Cardiac muscle cell (in vitro differentiated cells and primary cell): ENCODE data around the gene TNS4. TPM values are rescaled to one million over a fixed set of nuclear protein-coding genes. Genes with fewer than 3 reads are reported as not detected.

Source experiments
- DNase-seq, 2 donors: peaks; one replicate each; pipeline versions ENCODE4 v3.0.0 to v3.0.0-alpha.2; 2010 to 2017; ENCODE audit warnings: low read depth in 1 of 2, low spot score in 1 of 2
- H3K27ac ChIP-seq: fragments of 200-600 bp; sonication (generic); 2 replicates; pipeline ENCODE4 v1.5.1; 2016
- H3K27me3 ChIP-seq: fragments of 200-600 bp; sonication (generic); 2 replicates; pipeline ENCODE4 v1.6.0; 2016; ENCODE audit warnings: control low read depth
- H3K36me3 ChIP-seq: fragments of 200-600 bp; sonication (generic); 2 replicates; pipeline ENCODE4 v1.5.1; 2016; ENCODE audit warnings: control low read depth
- H3K4me1 ChIP-seq: fragments of 200-600 bp; sonication (generic); 2 replicates; pipeline ENCODE4 v1.8.1; 2017; ENCODE audit warnings: low read depth, mild to moderate bottlenecking, mixed run types
- H3K4me3 ChIP-seq: fragments of 200-600 bp; sonication (generic); 2 replicates; pipeline ENCODE4 v1.5.1; 2016; ENCODE audit warnings: mild to moderate bottlenecking
- H3K9me3 ChIP-seq: fragments of 200-600 bp; sonication (generic); 2 replicates; pipeline ENCODE4 v1.5.1; 2017; ENCODE audit warnings: low read depth, mild to moderate bottlenecking, control low read depth
- CTCF ChIP-seq: IDR thresholded peaks from 2 replicates; pipeline ENCODE4 v1.5.1; 2012; ENCODE audit warnings: low read depth, mild to moderate bottlenecking, low read length
- polyA plus RNA-seq: library from polyadenylated mRNA; unstranded; fragments of >200 nt; fragmentation: Nextera tagmentation; extraction: Ambion mirVana; gene quantifications from 2 replicates; pipeline ENCODE4 v1.2.1, GENCODE V29; 2016
- total RNA-seq: library from RNA; depleted of rRNA; stranded (reverse); fragments of >200 nt; gene quantifications from 2 replicates; pipeline ENCODE4 v1.2.3, GENCODE V29; 2016

The TNS4 gene
- total and polyA plus RNA-seq, 2 experiments from 2014 or later: not detected

GRCh38 chr17:40471846-40472732 is 29.3 kb downstream of the TNS4 start:
- no peak for DNase-seq
- Histone ChIP-seq H3K36me3 (no peaks in the 10 kb centered on the region), H3K4me3 (no peak overlapping the region), H3K9me3 (no peaks in the 10 kb centered on the region), H3K4me1 (peaks cover 19% of the 10 kb centered on the region), H3K27me3 (no peaks in the 10 kb centered on the region), H3K27ac (peak overlapping the region; percentile 47)
- no peak for TF ChIP-seq CTCF

GRCh38 chr17:40470932-40471828 is 30.2 kb downstream of the TNS4 start:
- H3K36me3 ChIP-seq: no peaks in the 10 kb centered on the region
- H3K27me3 ChIP-seq: no peaks in the 10 kb centered on the region
- no peaks in the 10 kb centered on the region for H3K9me3 ChIP-seq
- H3K4me1 ChIP-seq: peaks cover 19% of the 10 kb centered on the region
- peak in 1 of 2 donors; percentile 76 for DNase-seq
- peak overlapping the region; percentile 47 for H3K27ac ChIP-seq
- H3K4me3 ChIP-seq: no peak overlapping the region
- TF ChIP-seq CTCF: no peak

- no peak for DNase-seq
- H3K9me3 ChIP-seq: no peaks in the 10 kb centered on the region
- no peak for TF ChIP-seq CTCF
- no peaks in the 10 kb centered on the region for H3K27me3 ChIP-seq
- no peak overlapping the region for H3K27ac ChIP-seq
- H3K36me3 ChIP-seq: no peaks in the 10 kb centered on the region
- H3K4me3 ChIP-seq: no peak overlapping the region
- H3K4me1 ChIP-seq: peaks cover 13% of the 10 kb centered on the region
Measured at GRCh38 chr17:40469805-40470675, 31.4 kb downstream of the TNS4 start.

- Histone ChIP-seq H3K4me1 (peaks cover 4% of the 10 kb centered on the region), H3K4me3 (no peak overlapping the region), H3K27ac (no peak overlapping the region), H3K27me3 (no peaks in the 10 kb centered on the region), H3K36me3 (no peaks in the 10 kb centered on the region), H3K9me3 (no peaks in the 10 kb centered on the region)
- DNase-seq: no peak
- TF ChIP-seq CTCF: no peak
Measured at GRCh38 chr17:40468560-40468959, 32.9 kb downstream of the TNS4 start.
